Stimulated activated CD4-positive, alpha-beta T cell treated with anti-CD3 and anti-CD28 coated beads, Interleukin-4, amount 100 ng/mL, for 48 hours (primary cell): ENCODE data around the gene CSF2RB.

Source experiments
- DNase-seq, 2 donors: peaks; one replicate each; pipeline ENCODE4 v3.0.0-alpha.2; 2020; ENCODE audit warnings: low read depth in 2 of 2

CSF2RB gene

GRCh38 chr22:36891646-36892045 is 21.8 kb upstream of the CSF2RB start:
- no peak for DNase-seq

GRCh38 chr22:36892292-36892691 is 21.1 kb upstream of the CSF2RB start:
- no peak for DNase-seq

DNA sequence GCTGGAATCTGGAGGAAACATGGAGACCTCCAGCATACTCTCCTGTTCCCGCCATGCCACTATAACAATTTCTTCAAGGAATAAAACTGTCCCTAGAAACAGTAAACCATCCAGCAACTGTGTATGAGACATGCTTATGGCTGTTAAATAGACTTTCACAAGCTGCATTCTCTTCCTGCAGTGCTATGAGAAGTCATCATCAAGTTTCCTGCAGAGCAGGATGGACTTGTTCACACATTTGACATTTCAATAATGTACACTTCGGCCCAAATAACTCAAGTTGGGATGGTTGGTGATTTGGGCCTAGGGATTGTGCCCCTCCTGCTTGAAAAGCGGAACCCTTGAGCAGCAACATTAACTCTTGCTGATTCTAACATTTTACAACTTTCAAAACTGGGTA is 20.2 kb upstream of the CSF2RB start:
- no peak for DNase-seq

DNA sequence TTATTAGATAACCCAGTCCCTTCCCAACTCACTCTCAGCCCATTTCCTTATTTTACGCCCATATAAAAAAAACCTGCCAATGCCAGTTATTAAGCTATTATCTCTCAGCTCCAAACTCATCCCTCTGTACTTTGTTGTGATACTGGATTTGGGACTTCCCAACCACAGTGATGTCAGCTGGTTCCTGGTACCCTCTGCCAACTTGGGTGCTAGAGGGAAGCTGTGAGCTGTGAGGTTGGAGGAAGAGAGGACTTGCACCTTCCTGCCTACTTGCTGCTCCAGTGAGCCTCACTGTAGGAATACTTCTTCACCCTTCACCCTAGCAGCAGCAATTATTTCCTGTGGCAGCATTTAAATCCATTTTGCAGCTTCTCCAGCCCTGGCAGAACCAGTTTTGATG is 19.2 kb upstream of the CSF2RB start:
- no peak for DNase-seq

DNA sequence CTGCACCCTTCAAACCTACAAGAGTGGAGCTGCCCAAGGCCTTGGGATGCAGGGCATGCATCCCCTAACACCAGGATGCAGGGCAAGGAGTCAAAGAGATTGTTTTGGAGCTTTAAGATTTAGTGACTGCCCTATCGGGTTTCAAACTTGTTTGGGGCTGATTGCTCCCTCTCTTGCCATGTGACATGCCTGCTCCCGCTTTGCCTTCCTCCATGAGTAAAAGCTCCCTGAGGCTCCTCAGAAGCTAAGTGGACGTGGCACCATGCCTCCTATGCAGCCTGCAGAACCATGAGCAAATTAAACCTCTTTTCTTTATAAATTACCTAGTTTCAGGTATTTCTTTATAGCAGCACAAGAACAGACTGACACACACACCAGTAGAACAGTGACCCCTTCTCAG is 15.8 kb upstream of the CSF2RB start:
- no peak for DNase-seq

DNA sequence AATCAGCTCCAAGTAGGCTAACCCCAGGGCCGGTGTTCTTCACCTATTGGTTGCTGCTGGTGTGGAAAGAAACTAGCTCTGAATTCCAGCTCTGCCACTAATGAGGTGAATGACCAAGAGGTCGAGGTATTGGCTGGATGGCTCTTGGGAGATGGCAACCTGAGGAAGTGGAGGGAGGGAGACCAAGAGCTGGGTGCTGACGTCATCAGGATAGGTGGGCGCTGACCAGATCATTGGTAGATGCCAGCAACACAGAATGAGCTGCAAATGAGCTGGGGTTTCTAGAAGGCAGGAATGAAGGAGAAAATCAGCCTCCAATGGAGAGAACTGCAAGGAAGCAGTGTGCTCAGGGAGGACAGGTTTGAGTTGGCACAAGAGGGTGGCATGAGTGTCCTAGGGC is 14.7 kb upstream of the CSF2RB start:
- DNase-seq: no peak

DNA sequence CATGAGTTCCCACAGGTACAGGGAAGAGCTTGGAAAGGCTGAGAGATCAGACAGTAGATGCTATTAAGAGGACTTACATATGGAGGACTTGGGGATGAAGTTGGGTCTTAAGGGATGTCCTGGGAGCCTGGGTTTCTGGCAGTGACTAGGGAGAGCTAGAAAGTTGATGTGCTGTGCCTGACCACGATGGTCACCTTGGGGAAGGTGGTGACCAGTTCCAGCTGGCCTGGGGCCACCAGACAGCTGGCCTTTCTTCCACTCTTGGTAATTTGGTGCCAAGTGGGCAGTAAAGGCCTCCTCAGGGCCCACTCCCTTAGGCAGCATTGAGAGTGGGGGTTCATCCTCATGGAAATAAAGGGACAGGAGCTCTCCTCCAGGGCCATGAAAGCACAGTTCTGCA is 13.9 kb upstream of the CSF2RB start:
- DNase-seq: no peak

DNA sequence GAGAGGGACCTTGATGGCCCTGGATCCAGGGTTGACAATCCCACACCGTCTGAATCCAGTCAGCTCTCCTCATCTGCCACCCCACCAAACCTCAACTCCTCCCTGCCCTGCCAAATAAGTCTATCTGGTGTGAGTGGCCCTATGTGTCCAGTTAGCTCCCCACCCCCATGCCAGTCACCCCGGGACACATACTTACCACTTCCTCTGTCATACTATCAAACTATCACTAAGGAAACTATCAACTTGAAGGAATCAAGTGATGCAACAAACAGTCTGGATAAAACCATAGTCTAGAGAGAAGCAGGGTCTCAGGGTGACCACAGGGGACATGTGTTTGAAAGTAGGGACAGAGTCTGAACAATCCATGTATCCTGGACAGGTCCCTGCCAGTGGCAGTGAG is 13.2 kb upstream of the CSF2RB start:
- no peak for DNase-seq

- no peak for DNase-seq
Observed at GRCh38 chr22:36900880-36901279, 12.5 kb upstream of the CSF2RB start.

GRCh38 chr22:36901411-36902142 is 11.9 kb upstream of the CSF2RB start:
- no peak for DNase-seq

DNA sequence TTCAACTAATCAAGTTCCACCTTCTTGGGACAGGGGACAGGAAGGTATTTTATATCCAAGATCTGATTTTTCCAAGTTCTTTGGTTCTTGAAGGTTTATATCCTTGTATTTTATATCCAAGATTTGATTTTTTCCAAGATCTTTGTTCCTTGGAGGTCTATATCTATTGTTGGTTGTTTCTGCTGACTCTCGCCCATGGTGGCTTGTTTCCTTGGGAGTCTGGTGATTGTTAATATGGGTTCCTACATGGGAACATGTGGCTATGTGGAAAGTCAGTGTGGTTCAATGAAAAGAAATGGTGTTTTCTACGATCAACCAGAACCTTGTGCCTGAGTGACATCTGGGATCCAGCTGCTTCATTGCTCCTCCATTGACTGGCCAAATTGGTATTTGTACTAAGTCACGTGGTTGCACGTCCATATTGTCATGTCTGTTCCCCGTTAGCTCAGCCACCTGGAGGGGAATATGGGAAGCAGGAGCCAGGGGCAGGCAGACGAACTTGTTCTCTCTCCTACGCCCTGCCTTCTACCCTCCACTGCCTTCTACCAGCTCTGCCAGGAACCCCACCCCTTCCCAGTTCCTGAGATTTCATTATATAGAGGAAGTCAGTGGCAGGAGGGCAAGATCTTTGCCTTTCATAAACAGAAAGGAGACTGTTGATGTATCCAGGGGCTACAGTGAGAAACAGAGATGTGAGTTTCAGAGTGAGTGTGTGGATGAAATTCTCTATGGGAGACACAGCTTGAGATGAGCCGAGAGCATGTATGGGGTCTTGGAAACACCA is 11.1 kb upstream of the CSF2RB start:
- no peak for DNase-seq

DNA sequence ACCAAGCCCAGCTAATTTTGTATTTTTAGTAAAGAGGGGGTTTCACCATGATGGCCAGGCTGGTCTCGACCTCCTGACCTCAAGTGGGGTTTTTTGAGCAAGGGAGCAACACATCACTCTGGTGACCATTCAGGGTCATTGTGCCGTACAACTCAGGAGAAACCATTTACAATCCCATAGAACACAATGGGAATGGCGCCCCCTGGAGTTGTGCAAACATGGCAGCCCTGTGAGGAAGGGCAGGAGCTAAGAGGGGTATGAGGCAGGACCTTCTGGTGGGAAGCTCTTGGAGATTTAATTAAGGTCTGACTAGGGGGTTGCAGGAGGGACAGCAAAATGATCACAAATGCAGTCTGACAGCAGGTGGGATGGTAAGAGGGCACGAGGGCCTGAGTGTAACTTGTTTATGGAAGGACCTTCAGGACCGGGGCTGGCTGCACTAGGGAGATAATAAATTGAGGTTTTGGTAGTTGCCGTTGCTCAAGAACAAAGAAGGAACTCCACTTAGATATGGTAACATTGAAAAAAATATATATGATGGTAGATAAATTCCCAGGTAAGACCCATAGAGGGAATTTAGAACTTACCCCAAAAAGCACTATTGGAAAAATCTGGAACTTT is 9.1 kb upstream of the CSF2RB start:
- no peak for DNase-seq

DNA sequence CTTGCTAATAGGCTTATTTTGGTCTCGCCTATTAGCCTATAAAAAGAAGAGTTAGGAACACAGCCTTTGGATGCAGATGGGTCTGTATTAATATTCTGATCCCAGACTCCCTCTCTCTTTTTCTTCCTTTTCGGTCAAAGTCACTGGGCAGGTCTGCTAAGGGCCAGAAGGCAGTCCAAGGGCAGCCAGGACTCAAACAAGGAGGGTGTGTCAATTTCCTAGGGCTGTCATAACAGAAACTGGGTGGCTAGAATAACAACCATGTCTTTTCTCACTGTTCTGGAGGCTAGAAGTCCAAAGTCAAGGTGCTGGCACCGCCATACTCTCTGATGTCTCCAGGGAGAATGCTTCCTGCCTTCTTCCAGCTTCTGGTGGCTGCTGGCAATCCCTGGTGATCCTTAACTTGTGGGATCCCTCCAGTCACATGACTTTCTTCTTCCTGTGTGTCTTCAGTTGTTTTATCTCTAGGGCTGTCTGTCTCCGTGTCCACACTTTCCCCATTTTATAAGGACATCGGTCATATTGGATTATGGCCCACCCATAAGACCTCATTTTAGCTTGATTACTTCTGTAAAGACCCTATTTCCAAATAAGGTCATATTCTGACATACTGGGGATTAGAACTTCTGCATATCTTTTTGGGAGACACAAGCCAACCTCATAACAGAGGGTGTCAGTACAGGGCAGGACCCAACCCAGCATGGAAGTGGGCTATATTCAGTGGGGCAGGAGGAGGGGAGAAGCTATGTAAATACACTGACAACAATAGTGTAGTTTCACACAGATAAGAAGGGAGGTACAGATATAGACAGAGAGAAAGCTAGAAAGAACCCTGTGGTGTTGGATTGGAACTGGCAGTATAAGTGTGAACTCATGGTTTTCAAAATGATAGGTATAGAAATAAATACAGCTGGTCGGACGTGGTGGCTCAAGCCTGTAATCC is 5.9 kb upstream of the CSF2RB start:
- DNase-seq: no peak

GRCh38 chr22:36910461-36910860 is 3.0 kb upstream of the CSF2RB start:
- no peak for DNase-seq

DNA sequence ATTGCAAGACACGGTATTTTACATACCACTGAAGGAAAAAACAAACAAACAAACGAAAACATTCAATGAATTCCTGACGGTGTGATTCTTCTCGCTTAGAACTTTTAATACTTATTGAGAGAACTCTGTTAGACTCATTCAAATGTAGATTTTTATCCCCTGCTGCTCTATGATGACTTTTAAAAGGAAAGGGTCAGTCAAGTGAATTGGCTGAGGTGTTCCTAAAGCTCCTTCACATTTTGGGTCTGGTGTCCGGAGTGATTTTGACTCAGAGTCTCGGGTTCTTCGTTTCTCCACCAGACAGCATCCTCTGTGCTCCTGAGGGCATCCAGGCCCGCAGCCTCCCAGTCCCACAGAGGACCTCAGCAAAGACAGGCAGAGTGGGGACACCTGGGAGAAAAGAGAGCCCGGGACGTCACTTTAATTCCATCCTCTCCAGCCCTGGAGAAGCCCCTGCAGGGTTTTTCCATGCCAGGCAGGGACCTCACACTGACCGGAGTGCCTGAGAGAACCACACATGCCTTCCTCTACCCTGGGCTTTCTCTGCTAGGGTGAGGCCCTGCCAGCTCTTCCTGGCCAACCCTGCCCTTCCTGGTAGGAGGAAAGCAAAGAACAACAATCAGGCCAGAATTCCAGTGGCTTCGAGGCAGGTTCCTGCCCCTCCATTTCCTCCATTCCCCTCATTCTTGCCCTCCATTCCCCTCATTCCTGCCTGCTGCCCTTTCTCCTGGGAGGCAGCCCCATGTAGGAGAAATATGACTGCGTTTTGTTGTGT is 1.4 kb upstream of the CSF2RB start:
- no peak for DNase-seq

DNA sequence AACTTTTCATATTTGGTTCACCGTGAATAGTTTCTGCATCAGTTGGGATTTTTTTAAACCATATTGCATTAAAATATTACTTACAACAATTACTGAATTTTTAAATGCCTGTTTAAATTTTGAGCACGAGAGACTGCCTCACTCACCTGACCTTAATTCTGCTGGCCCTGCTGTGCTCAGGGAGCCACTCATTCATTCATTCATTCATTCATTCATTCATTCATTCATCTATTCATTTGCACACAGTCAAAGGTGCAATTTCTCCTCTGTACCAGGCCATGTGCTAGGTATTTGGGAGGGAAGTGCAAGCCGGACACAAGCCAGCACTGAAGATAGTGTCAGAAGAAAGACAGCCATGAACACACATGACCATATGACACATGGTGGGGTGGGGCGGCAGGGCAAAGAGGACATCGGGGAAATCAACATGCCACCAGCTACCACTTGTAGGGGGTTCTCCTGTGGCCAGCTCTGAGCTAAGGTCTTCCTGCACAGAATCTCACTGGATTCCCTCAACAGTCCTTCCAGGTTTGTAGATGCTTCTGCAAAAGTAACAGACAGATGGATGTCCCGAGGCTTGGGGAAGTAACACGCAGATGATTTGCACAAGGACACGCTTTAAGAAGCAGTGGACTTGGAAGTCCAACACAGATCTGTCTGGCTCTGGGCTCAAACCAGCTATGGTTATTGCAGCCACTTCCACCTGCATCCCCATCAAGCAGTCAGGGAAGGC is 568 bp upstream of the CSF2RB start:
- no peak for DNase-seq

DNA sequence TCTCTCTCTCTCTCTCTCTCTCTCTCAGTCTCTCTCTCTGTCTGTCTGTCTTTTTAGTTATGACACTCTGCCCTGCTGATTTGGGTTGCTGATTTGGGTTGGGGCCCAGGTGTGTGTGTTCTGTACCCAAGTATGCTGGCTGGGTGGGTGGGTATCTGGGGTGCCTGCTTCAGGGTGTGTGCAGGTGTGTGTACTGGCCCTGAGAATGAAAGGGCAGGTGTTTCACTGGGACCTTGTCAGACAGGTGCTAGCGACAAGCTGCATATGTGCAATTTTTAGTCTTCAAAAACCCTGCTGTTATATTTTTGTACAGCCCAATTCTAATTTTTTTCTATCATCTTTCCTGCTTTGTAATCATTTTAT is 943 bp downstream of the CSF2RB start:
- DNase-seq: no peak

GRCh38 chr22:36916034-36916433 is 2.6 kb downstream of the CSF2RB start:
- no peak for DNase-seq

DNA sequence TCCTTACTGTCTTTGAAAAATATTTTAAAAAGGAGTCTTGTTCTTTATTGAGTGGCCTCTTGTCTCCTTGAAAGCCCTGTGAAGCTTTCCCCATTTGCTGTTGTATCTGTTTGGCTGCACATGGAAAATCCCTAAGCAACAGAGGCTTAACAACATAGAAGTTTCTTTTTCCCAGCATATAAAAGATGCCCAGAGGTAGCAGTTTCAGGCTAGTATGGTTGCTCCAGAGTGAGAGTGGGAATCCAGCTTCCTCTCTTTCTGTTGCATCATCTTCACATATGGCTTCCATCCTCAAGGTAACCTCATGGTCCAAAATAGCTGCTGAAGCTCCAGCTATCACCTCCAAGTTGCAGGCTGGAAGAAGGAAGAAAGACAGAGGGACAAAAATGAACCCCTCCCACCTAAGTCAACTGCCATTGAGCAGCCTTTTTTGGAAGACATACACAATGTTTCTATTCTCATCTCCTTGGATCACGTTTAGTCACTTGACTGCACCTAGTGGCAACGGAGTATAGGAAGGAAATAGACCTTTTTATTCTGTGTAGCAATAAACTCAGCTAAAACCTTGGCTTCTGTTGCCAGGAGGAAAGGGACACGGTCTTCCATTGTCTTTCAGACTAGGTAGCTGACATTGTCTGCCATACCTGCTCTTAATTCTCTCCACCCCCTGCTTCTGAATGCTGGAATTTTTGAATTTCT is 5.3 kb downstream of the CSF2RB start:
- no peak for DNase-seq
